Sigmoid colon (tissue), 4 donors: ENCODE data around the gene FTO.

Experiments
- EP300 ChIP-seq, 4 donors: sonication (generic); formaldehyde crosslinking; IDR thresholded peaks; one replicate each; pipeline ENCODE4 v1.6.1; 2017; ENCODE audit warnings: antibody characterized with exemption in 4 of 4
- TF ChIP-seq, protein P1 (sequence below), 4 experiments: fragments of 450-650 bp in 3 of 4; fragments of 200-600 bp in 1 of 4; IDR thresholded peaks; one replicate each; pipeline ENCODE4 v1.5.1; 2016 to 2019; ENCODE audit warnings: antibody characterized with exemption in 4 of 4, mild to moderate bottlenecking in 3 of 4, moderate library complexity in 2 of 4

DNA sequence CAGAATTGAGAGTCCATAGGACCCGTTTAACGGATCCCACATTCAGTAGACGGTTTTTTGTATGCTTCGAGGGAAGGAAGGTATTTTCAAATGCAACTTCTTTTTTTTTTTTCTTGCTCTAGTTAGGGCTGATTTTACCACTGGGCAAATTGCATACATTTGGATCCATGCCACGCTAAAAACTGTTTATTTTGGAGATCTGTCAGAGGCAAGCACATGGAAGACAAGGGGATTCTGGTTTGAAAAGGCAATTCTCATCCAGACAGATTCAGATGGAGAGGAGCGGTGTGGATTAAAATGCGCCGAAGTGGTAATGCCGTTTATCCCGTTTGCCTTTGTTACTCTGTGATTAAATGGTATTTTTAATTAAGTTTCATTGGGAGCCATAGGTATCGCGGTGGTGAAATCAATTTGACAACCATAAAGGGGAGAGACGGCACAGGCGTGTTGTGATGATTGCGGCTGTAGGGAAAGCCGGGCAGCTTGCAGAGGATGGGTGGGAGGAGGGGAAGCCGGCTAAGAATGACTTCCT, 412.2 kb downstream of the FTO start:
- TF ChIP-seq, protein P1, sequence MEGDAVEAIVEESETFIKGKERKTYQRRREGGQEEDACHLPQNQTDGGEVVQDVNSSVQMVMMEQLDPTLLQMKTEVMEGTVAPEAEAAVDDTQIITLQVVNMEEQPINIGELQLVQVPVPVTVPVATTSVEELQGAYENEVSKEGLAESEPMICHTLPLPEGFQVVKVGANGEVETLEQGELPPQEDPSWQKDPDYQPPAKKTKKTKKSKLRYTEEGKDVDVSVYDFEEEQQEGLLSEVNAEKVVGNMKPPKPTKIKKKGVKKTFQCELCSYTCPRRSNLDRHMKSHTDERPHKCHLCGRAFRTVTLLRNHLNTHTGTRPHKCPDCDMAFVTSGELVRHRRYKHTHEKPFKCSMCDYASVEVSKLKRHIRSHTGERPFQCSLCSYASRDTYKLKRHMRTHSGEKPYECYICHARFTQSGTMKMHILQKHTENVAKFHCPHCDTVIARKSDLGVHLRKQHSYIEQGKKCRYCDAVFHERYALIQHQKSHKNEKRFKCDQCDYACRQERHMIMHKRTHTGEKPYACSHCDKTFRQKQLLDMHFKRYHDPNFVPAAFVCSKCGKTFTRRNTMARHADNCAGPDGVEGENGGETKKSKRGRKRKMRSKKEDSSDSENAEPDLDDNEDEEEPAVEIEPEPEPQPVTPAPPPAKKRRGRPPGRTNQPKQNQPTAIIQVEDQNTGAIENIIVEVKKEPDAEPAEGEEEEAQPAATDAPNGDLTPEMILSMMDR (IDR thresholded peaks at IDR 0.05), result no peak
- no peak for TF ChIP-seq EP300 (IDR thresholded peaks at IDR 0.05)
